Esophagus mucosa (tissue), 1 donor: ENCODE data around the gene TWIST2. TPM values are rescaled to one million over a fixed set of nuclear protein-coding genes. Genes with fewer than 3 reads are reported as not detected.

Experiments used
- ATAC-seq: fragments of 200-7000 bp; cut with Tn5 transposase; one replicate; pipeline ENCODE4 v1.9.1; 2020
- total RNA-seq: library from RNA; stranded (reverse); gene quantifications from one replicate; pipeline ENCODE4 v1.2.4, GENCODE V29; 2023
- donor health status: DM: yes; HTN: yes; CAD: no.

TWIST2 gene
- total RNA-seq, 1 donor from 2014 or later: 0.48 TPM

- ATAC-seq: no peak
Measured at GRCh38 chr2:238873381-238873801, 25.5 kb downstream of the TWIST2 start.

- ATAC-seq: no peak
Measured at GRCh38 chr2:238873841-238874240, 26.0 kb downstream of the TWIST2 start.

- ATAC-seq: no peak
Measured at GRCh38 chr2:238874330-238875050, 26.6 kb downstream of the TWIST2 start.

DNA sequence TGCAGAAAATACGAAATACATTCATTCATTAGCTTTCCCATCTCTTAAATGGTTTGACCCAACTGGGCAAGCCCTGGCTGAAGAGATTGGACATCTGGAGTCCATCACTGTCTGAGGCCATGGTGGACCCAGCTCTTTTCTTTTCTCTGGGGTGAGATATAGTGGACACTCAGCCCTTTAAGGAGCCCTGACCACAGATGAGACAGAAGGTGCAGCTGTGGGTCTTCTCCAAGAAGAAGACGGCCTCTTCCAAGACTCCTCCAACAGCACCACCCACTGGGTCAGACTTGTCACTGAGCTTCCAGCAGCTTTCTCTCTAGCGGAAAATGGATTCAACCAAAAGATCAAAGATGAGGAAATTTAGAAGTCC is 27.2 kb downstream of the TWIST2 start:
- no peak for ATAC-seq

DNA sequence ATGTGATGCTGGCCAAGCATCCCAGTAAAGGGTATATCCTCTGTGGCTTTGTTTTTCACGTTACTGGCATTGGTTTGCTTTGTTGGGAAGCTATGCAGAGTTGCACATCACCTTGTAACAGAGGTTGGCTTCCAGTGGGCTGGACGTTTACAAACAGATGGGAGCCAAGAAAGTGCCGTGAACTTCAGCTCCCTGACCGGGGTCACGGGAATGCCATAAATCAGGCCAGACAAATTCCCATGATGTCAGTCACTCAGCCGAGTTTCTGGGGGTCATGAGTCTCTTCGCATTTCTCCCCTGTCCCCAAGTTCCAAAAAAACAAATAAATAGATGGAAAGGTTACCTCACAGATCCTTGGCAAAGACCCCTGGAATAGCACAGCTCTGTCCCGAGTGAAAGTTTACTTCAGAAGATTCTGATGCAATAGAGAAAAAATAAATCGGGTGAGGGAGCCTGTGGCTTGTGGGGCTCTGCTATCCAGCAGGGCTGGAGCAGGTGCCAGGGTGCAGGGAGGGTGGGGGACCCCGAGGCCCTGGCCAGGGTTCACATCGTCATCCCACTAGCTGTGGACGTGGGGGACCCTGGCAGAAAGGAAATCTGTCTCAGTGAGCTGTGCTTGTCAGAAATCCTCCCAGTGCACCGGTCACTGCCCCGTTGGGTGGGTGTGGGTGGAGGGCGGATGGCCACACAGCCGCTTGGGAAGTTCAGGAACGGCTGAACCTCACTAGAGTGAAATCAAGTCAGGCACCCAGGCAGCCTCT is 27.8 kb downstream of the TWIST2 start:
- no peak for ATAC-seq

- no peak for ATAC-seq
Measured at GRCh38 chr2:238876232-238876630, 28.3 kb downstream of the TWIST2 start.

GRCh38 chr2:238878051-238878735 is 30.3 kb downstream of the TWIST2 start:
- ATAC-seq: no peak

DNA sequence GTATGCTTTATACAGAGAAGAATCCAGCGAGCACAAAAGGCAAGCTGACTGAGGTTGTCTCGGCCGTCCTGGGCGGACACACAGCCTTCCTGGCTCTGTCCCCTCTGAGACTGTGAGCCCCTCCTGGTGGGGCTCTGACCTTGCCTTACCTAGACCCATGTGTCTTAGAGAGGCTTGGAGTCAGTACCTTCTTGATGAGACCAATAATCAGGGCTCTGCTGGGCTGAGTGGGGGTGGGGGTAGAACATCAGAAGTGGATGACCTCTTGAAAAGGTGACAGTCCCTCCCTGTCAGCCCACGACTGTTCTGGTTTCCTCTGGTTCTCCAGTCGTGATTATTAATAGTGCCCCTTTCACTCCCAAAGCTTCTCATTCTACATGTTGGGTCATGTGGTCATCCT is 31.2 kb downstream of the TWIST2 start:
- no peak for ATAC-seq

GRCh38 chr2:238879621-238880377 is 31.9 kb downstream of the TWIST2 start:
- no peak for ATAC-seq

GRCh38 chr2:238881353-238882081 is 33.6 kb downstream of the TWIST2 start:
- no peak for ATAC-seq

DNA sequence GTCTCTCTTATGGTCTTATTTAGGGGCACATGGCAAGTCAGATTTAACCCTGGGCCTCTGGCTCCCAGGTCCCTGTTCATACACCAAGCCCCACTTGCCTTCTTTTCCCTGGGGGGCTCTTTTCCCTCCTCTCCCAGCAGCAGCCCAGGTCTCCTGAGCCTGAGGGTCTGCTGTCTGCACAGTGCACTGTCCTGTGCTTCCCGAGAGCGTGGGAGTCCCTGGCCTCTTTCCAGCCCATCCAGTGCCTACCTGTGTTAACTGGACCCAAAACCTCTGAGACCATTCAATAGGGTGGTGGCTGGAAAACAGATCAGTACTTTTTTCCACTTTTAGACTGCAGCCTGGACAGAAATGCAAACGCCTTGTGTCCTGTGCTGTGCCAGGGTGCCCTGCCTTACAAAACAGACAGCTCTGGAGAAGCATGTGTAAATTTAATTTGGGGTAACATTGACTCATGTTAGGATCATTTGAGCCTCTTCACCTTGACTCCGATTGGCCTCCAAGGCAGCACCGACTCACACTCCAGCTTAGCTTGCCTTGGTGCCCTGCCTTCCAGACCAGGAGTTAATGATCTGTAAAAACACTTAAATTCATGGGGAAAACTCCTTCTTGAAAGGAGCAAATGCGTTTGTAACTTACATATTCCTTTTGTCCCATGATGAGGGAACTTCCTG is 34.3 kb downstream of the TWIST2 start:
- no peak for ATAC-seq

DNA sequence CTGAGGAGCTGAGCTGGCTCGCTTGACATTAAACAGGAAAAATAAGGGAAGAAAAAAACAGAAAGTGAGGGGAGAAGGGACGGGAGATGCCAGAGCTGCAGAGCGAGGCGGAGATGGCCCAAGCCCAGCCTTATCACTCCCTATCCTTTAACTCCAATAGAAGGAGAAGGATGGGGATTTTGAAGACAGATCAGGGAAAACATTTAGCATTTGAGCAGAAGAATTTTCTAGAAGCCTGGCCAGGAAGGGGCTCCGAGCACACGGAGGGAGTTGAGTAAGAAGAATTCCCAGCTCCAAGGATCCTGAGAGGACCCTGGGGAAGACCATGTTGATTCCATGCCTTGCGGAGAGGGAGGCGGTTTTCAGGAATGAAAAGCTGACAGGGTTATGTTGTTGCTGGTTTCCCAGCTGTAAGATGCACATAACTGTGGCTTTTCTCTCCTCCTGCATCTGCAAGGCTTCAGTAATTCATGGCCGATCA is 35.6 kb downstream of the TWIST2 start:
- no peak for ATAC-seq

DNA sequence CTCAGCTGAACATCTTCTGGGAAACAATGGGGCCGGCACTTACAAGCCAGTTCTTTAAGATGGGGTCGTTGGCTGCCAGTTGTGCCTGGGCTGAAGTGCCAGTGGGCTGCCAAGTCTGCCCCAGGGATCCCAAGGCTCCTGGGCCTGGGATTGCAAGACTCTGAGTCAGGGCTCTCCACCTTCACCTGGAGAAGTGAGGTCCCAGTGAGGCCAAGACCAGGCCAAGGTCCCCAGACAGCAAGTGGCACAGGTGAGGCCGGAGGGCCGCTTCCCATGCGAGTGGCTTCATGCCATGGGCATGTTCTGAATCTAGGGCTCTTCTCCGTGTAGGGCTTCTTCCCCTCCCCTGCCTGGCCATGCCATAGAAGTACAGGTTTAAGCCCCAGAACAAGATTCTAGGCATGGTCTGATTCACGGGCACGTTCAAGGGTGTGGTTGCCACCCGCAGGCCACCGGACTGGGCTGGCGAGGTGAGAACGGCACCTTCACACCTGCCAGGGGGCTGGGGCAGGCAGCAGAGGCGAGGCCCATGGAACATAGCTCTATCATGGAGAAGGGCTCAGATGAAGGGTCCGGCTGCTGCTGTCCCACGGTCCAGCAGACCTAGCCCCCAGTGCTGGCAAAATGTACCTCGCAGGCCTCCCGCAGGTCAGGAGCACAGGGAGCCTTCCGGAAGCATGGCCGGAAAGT is 36.4 kb downstream of the TWIST2 start:
- ATAC-seq: no peak

- ATAC-seq: no peak
Measured at GRCh38 chr2:238884812-238885408, 37.0 kb downstream of the TWIST2 start.

DNA sequence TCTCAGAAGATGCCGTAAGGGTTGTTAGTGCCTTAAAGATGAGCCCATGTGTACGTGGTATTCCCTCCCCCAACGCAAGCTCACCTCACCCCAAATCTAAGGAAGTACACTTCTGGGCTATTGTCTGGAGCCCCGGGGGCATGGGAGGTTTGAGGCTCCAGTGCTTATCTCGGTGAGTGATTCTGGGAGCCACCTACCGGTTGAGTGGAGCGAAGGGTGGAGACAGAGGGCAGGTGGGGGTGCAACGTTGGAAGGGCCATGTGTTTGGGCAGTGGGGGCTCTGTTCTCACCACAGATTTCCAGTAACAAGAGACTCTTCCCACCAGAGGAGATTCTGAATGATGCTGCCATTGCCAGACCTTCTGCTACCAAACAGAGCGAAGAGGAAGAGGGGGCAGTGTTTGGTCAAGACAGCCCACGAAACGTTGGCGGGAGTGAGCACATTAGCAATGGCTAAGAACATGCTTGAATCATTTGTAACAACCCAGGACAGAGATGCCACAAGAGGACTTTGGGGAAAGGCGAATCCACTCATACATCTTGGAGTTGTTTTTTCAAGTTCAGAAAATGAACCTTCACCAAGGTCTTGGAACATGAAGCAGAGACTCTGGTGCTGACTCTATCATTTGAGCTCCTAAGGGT is 38.7 kb downstream of the TWIST2 start:
- ATAC-seq: no peak

- no peak for ATAC-seq
Measured at GRCh38 chr2:238887616-238888015, 39.7 kb downstream of the TWIST2 start.

- ATAC-seq: no peak
Measured at GRCh38 chr2:238888781-238889180, 40.9 kb downstream of the TWIST2 start.

- ATAC-seq: no peak
Measured at GRCh38 chr2:238890131-238890530, 42.2 kb downstream of the TWIST2 start.

GRCh38 chr2:238890618-238891456 is 43.0 kb downstream of the TWIST2 start:
- no peak for ATAC-seq
